AG09309 (cell line): ENCODE data around the gene CDH20.

Experiments
- DNase-seq: peaks from one replicate; pipeline ENCODE4 v3.0.0-alpha.2; 2010; ENCODE audit warnings: low read depth
- H3K4me3 ChIP-seq: 2 replicates; pipeline ENCODE4 v1.5.1; 2011; ENCODE audit warnings: mild to moderate bottlenecking, low read depth, low read length, moderate library complexity; ENCODE audit not compliant: control insufficient read depth
- CTCF ChIP-seq: IDR thresholded peaks from 2 replicates; pipeline ENCODE4 v1.5.1; 2011; ENCODE audit warnings: mild to moderate bottlenecking, low read depth, low read length, inconsistent platforms; ENCODE audit not compliant: insufficient read depth, control insufficient read depth; ENCODE audit errors: missing control alignments

Gene CDH20

GRCh38 chr18:61295153-61295552 lies 38.1 kb upstream of the CDH20 start:
- no peak for TF ChIP-seq CTCF
- DNase-seq: no peak
- no peak overlapping the region for H3K4me3 ChIP-seq

- no peak for DNase-seq
- H3K4me3 ChIP-seq: no peak overlapping the region
- TF ChIP-seq CTCF: no peak
Measured at GRCh38 chr18:61308004-61308403, 25.2 kb upstream of the CDH20 start.

- DNase-seq: no peak
- no peak overlapping the region for H3K4me3 ChIP-seq
- TF ChIP-seq CTCF: no peak
Measured at GRCh38 chr18:61308795-61309393, 24.3 kb upstream of the CDH20 start.

DNA sequence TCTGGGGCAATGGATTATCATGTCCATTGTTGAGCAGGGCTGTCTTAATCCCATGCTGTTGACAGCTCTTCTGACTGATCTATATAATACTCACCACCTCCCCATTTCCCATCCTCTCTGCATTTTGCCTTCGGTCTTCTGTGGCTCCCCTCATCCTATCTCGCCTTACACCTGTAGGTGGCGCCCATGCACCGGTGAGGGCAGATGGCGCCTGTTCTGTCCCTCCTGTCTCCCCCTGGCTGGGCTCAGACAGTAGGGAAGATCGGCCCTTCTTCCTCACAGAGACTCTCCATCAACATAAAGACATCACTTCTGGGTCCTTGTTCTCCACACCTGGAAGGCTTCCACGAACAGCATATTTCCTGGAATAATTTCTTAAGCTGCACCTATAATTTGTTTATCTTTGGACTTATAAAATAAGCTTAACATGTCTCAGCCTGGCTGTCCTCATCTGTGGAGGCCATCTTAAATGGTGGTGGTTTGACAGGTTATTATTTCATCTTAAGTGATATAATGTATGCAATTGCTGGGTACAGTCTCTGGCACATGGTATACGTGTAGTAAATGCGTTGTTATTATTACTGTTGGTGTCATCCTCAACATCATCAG lies 10.9 kb upstream of the CDH20 start:
- DNase-seq: no peak
- peak; percentile 98 for TF ChIP-seq CTCF
- no peak overlapping the region for H3K4me3 ChIP-seq

DNA sequence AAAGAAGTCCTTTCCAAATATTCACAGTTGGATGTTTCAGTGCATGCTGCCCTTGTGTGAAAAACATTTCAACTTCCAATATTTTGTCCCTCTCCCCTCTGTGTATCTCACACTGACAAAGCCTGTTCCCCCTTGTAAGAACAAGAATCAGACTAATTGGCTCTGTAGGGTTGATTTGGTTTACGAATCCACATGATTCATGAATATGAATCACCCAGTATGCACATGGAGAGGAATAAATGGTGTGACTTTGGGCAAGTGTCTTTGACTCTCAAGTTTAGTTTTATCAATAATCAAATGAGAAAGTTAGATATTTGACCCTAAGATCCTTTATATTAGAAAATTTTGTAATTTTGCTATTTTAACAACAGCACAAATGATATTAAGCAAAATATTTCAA lies 9.3 kb upstream of the CDH20 start:
- H3K4me3 ChIP-seq: no peak overlapping the region
- no peak for TF ChIP-seq CTCF
- DNase-seq: no peak

DNA sequence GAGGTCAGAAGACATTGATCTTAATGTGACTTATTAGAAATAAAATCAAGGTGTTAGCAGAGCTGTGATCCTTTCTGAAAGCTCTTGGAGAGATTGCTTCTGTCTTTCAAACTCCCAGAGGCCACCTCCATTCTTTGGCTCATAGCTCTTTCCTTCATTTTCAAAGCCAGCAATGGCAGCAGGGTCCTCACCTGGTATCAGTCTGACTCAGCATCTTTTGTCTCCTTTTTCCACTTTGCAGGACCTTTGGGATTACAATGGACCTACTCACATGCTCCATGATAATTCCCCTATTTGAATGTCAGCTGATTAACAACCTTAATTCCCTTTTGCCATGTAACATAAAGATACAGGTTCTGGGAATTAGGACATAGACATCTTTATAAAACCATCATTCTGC lies 6.8 kb upstream of the CDH20 start:
- no peak for DNase-seq
- TF ChIP-seq CTCF: no peak

GRCh38 chr18:61329398-61329797 lies 3.8 kb upstream of the CDH20 start:
- DNase-seq: no peak
- no peak overlapping the region for H3K4me3 ChIP-seq
- no peak for TF ChIP-seq CTCF

More for the DNA sequence above, 6.8 kb upstream of the CDH20 start:
- H3K4me3 ChIP-seq: no peak overlapping the region
